H4 (cell line): ENCODE measurements around the gene FIGLA. TPM values are rescaled to one million over a fixed set of nuclear protein-coding genes. Genes with fewer than 3 reads are reported as not detected.
A peak's percentile ranks its signal among the peaks of the same experiment; 100 is the strongest.

ENCODE experiments used
- DNase-seq: peaks from one replicate; pipeline ENCODE4 v3.0.0-alpha.2; 2015; ENCODE audit warnings: low spot score
- total RNA-seq: library from RNA; depleted of rRNA; stranded (reverse); fragments of >200 nt; shearing (Covaris generic); gene quantifications from 2 replicates; pipeline ENCODE4 v1.2.3, GENCODE V29; 2014

FIGLA gene
- total RNA-seq, 1 experiment from 2014 or later, result not detected

- no peak for DNase-seq
These were observed 14.2 kb downstream of the FIGLA start for GRCh38 chr2:70776266-70776665.

GRCh38 chr2:70775141-70775540 is 15.3 kb downstream of the FIGLA start:
- no peak for DNase-seq

- DNase-seq, result no peak
These were observed 17.8 kb downstream of the FIGLA start for GRCh38 chr2:70772486-70773155.

GRCh38 chr2:70771446-70771845 is 19.0 kb downstream of the FIGLA start:
- DNase-seq, result no peak

- no peak for DNase-seq
These were observed 21.0 kb downstream of the FIGLA start for GRCh38 chr2:70769450-70769849.

- DNase-seq, result no peak
These were observed 21.8 kb downstream of the FIGLA start for GRCh38 chr2:70768590-70769085.

DNA sequence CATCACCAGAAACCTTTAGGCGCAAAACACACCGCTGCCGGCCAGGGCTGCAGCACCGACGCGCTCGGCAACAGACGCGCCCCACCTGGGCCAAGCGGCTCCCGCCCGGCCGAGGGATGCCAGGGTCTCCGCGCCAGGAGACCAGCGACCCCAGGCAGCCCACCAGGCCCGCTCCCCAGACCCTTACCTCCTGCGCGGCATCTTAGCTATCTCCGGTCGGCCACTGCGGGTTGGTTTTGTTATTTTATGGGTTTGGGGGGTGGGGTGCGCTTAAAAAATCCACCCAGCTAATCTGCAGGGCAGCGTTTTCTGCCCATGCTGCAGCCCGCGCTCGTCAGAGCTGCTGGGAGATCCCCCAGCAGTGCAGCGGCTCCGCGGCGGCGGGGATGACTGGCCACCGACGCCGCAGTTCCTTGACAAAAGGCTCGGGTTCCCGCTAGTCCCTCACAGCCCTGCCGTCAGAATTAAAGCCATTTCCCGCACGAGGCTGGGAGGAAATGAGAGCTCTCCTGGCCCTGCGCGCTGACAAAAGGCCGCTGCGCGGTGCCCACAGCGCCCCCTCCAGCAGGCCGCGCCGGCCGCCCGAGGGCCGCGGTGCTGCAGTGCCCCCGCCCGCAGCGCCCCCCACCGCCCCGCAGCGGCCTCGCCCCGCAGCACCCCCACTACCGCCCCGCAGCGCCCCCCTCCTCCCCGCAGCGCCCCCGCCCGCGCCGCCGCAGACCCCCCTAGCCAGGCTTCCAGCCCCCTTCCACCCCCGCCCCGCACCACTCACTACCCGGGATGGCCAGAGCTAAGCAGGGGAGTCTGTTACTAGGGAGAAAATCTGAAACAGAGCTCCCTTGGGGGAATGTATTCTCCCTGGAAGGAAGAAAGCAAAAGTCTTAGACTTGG is 22.5 kb downstream of the FIGLA start, which contains the start of gene ADD2:
ADD2 (minus strand) TSS at position 502 of the 891 bp plus-strand sequence. CDS start 61,792 bp downstream, outside the sequence.
- DNase-seq, result peak; percentile 51

DNA sequence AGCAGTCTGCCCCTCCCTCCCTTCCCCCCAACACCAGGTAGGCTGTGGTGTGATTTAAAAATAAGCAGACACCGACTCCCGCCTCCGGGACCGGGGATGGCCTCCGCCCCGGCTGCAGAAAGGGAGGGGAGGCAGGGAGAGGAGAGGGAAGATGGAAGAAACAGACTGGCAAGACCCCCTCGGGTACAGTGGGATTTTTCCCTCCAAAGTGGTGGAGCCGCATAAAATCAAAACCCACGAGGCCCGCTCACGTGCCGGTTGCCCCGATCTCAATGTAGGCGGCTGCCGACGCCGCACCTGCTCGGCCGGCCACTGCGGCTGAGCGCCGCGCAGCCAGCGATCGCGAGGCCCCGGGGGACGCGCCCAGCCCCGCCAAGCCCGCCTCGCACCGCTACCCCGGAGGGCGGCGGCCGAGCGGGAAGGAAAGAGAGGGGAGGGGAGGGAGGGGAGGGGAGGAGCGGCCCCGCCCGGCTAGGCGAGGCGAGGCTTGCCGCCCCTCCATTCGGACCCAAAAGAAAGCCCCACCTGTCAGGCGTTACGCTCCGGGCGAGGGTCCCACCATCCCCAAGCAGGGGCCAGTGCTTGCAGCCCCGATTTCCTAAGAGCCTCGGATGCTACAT is 23.3 kb downstream of the FIGLA start:
- no peak for DNase-seq

- no peak for DNase-seq
These were observed 23.9 kb downstream of the FIGLA start for GRCh38 chr2:70766357-70767078.

GRCh38 chr2:70765507-70765906 is 24.9 kb downstream of the FIGLA start:
- DNase-seq, result no peak

DNA sequence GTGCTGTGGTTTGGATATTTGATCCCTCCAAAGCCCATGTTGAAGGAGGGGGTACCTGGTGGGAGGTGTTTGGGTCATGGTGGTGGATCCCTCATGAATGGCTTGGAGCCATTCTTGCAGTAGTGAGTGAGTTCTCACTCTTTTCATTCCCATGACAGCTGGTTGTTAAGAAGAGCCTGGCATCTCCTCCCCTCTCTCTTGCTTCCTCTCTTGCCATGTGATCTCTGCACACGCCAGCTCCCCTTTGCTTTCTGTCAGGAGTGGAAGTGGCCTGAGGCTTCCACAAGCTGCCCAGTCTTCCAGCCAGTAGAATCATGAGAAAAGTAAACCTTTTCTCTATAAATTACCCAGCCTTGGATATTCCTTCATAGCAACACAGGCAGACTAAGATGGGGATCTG is 31.0 kb downstream of the FIGLA start:
- DNase-seq, result no peak

GRCh38 chr2:70757966-70758365 is 32.5 kb downstream of the FIGLA start:
- no peak for DNase-seq

DNA sequence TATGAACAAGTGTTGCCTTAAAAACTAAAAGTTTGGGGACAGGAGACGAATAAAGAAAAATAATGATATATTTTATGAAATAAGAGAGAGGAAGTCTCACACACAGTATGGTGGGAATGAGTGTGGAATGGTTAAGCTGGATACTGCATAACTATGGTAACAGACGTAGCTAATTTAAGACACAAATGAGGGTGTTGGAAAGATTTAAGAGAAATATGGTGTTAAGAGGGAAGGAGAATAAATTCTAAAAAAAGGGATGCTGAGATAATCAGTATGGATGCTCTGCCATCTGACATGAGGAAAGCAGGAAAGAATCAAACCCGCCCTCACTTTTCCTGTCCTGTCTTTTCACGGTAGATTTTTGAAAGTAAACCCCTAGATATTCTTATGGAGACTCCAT is 33.1 kb downstream of the FIGLA start:
- DNase-seq, result no peak

DNA sequence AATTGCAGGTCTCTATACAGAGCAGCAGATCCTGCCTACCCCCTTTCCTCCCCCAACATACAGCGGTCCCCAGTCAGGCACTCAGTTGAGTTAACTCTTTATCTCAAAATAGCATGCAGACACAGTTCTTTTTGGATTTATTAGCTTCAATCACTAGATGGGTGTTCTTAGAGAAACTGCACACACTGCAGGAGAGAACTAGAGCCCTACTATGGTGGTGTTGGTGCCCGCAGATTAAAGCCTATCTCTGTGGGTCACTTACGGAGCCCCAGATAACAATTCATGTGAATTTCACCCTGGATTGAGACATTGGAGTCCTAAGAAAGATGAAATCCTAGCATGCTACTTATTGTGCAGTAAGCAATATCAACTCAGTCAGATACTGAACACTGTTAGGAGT is 34.3 kb downstream of the FIGLA start:
- no peak for DNase-seq

GRCh38 chr2:70753902-70754301 is 36.5 kb downstream of the FIGLA start:
- DNase-seq, result no peak

DNA sequence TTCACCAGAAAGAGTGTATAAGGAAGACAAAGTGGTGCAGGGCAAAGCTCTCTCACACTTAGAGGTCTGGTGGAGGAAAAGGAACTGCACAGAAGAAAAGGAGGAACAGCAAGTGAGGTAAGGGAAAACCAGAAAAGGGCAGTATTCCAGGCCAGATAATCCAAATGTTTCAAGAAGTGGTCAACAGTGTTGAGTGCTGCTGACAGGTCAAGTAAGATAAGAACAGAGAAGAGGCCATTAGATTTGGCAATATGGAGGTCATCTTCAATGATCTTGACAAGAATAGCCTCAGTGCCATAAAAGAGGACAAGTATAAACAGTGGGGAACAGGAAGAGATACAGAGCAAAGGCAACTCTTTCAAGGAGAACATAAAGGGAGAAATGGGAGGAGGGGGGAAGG is 37.4 kb downstream of the FIGLA start:
- no peak for DNase-seq

DNA sequence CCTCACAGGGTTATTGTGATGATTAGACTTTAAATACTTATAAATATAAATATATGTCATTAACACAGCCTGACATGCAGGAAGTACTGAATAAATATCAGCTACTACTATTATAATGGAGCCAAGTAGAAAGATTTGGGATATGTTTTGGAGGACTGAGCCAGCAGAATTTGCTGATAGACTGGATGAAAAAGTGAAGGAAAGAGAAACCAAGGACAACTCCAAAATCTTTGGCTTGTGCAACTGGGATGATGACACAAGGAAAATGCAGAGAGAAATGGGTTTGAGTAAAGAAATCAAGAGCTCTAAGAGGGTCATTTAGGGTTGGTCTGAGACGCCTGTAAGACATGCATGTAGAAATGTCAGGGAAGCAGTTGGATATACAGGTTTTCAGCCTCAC is 38.0 kb downstream of the FIGLA start:
- DNase-seq, result no peak

DNA sequence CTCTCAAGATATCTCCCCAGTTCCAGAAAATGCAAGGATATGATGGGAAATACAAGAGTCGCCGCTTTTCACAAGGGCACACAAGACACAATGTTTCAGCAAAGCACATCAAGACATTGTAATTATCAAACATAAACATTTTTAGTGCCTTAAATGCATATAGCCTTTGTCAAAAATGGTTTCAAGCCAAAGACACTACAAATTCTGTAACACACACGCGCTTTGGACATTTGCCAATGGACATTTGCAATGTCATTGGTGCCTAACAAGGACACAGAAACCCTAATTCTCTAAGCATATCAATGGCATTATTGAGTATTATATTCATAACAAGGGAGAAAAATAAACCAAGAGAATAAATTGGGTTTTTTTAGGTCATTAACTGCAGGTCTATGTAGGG is 38.6 kb downstream of the FIGLA start:
- no peak for DNase-seq

- DNase-seq, result no peak
These were observed 40.1 kb downstream of the FIGLA start for GRCh38 chr2:70750320-70750719.

DNA sequence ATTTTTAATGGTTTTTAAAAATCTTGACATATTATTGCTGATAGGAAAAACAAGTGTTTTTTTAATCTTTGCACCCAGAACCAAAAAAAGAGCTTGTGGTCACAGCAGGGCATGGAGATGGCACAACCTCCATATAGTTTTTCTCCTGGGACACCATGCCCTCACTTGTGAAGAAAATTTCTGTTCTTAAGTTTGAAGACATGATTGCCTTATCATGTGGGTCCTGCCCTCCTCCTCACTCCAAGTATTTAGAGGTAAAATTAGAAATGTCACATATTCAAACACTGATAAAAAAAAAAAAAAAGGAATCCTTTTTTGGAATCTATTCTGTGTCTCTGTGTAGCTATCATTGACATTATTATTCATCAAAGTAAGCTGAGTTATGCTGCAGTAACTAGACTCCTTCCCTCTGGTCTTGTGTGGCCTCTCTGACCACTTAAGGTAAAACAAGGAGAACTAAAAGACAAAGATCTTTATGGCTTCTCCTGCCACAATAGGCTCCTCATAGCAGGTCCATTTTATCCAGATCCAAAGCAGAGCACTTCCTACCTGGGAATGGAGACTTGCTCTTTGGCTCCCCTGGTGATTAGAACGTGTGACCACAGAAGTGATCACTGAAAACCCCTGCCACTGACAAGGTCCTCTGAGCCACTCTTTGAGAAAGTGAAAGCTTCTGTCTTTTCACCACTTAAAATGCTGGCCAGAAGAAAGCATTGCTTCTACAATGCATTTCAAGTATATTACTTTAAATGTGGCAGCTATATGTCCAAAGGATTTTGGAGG is 42.2 kb downstream of the FIGLA start:
- DNase-seq, result no peak

DNA sequence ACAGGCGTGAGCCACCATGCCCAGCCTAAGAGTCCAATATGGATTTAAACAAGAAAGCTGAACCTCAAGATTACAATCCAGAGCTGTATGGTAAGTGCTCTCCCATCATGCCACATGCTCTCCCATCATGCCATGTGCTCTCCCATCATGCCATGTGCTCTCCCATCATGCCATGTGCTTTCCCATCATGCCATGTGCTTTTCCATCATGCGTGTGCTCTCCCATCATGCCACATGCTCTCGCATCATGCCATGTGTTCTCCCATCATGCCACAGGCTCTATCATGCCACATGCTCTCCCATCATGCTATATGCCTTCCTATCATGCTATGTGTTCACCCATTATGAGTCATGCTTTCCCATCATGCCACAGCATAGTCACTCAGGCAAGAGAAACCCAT is 43.2 kb downstream of the FIGLA start:
- no peak for DNase-seq
